HepG2 (cell line): ENCODE data around the gene BTN1A1. TPM values are rescaled to one million over a fixed set of nuclear protein-coding genes. Genes with fewer than 3 reads are reported as not detected.

Source experiments
- ATF2 ChIP-seq: sonication (generic); formaldehyde crosslinking; IDR thresholded peaks from 2 replicates; pipeline ENCODE4 v1.4.0; 2020; ENCODE audit warnings: missing genetic modification reagents
- CTCF ChIP-seq: sonication (generic); formaldehyde crosslinking; IDR thresholded peaks from 2 replicates; pipeline ENCODE4 v1.5.0; 2020; ENCODE audit warnings: mild to moderate bottlenecking, missing genetic modification reagents, moderate library complexity
- HDAC6 ChIP-seq: fragments of 200-600 bp; sonication (generic); IDR thresholded peaks from 2 replicates; pipeline ENCODE4 v1.7.0; 2017; ENCODE audit warnings: mild to moderate bottlenecking, antibody characterized with exemption, low read length, low read depth
- PRDM4 ChIP-seq: sonication (generic); formaldehyde crosslinking; IDR thresholded peaks from 2 replicates; pipeline ENCODE4 v1.9.0; 2021; ENCODE audit warnings: missing genetic modification reagents, borderline replicate concordance
- RAD51 ChIP-seq: fragments of 450-650 bp; IDR thresholded peaks from 2 replicates; pipeline ENCODE4 v1.6.1; 2016; ENCODE audit warnings: borderline replicate concordance
- RELA ChIP-seq: sonication (generic); formaldehyde crosslinking; IDR thresholded peaks from 2 replicates; pipeline ENCODE4 v1.4.0; 2020; ENCODE audit warnings: missing genetic modification reagents
- RNF2 ChIP-seq: fragments of 450-650 bp; conservative IDR thresholded peaks from 2 replicates; pipeline ENCODE4 v1.6.1; 2016; ENCODE audit warnings: low read depth
- SETDB1 ChIP-seq: sonication (generic); formaldehyde crosslinking; IDR thresholded peaks from 2 replicates; pipeline ENCODE4 v1.5.1; 2020; ENCODE audit warnings: missing genetic modification reagents, mild to moderate bottlenecking, borderline replicate concordance
- SNRNP70 ChIP-seq: fragments of 200-400 bp; formaldehyde crosslinking; IDR thresholded peaks from 2 replicates; pipeline ENCODE4 v1.6.1; 2017; ENCODE audit warnings: mild to moderate bottlenecking, low read depth, low read length, moderate library complexity
- THRA ChIP-seq: sonication (generic); formaldehyde crosslinking; IDR thresholded peaks from 2 replicates; pipeline ENCODE4 v1.4.0; 2020; ENCODE audit warnings: missing genetic modification reagents, borderline replicate concordance
- ZNF142 ChIP-seq: sonication (generic); formaldehyde crosslinking; IDR thresholded peaks from 2 replicates; pipeline ENCODE4 v1.4.0; 2020; ENCODE audit warnings: missing genetic modification reagents
- ZNF251 ChIP-seq: sonication (generic); formaldehyde crosslinking; IDR thresholded peaks from 2 replicates; pipeline ENCODE4 v1.9.0; 2021; ENCODE audit warnings: mild to moderate bottlenecking, missing genetic modification reagents
- ZNF296 ChIP-seq: sonication (generic); formaldehyde crosslinking; conservative IDR thresholded peaks from 2 replicates; pipeline ENCODE4 v1.5.0; 2020; ENCODE audit warnings: mild to moderate bottlenecking, missing genetic modification reagents
- ZNF468 ChIP-seq: sonication (generic); formaldehyde crosslinking; IDR thresholded peaks from 2 replicates; pipeline ENCODE4 v1.8.0; 2022; ENCODE audit warnings: mild to moderate bottlenecking, moderate library complexity, missing genetic modification reagents
- ZNF562 ChIP-seq: sonication (generic); formaldehyde crosslinking; IDR thresholded peaks from 2 replicates; pipeline ENCODE4 v1.8.0; 2022; ENCODE audit warnings: missing genetic modification reagents, borderline replicate concordance
- ZNF660 ChIP-seq: sonication (generic); formaldehyde crosslinking; IDR thresholded peaks from 2 replicates; pipeline ENCODE4 v1.5.1; 2020; ENCODE audit warnings: mild to moderate bottlenecking, low read depth, missing genetic modification reagents, borderline replicate concordance
- polyA plus RNA-seq, 8 experiments: library from polyadenylated mRNA; depleted of rRNA in 3 of 8; stranded (reverse) in 7 of 8; unstranded in 1 of 8; fragments of >200 nt; fragmentation: Illumina TruSeq in 4 of 8; extraction: Trizol in 4 of 8; gene quantifications; 2 replicates each; pipeline versions ENCODE4 v1.2.1 to v1.2.3, GENCODE V29; 2011 to 2016; ENCODE audit warnings: low read depth in 4 of 8, missing spikeins in 1 of 8, mixed read lengths in 1 of 8; ENCODE audit not compliant: insufficient read depth in 1 of 8
- total RNA-seq, 5 experiments: library from RNA; depleted of rRNA; stranded (reverse); fragments of >200 nt; fragmentation: Illumina TruSeq; extraction: Trizol; gene quantifications; 2 replicates each; pipeline ENCODE4 v1.2.3, GENCODE V29; 2016; ENCODE audit warnings: low read depth in 1 of 5

Gene BTN1A1
- total and polyA plus RNA-seq, 2 of the 13 experiments (the other 11 are each of a cell fraction or from before 2014, with no cell fraction given), result 0.04 TPM; not detected in 1

GRCh38 chr6:26550250-26550993 is 50.3 kb downstream of the BTN1A1 start (continued):
- TF ChIP-seq PRDM4 (CRISPR knock-in tag) (0 out of 2 replicates have a peak, but pooled peaks have one; percentile 50), ATF2 (CRISPR knock-in tag) (peak; percentile 50), CTCF (CRISPR knock-in tag) (peak; percentile 68), ZNF142 (CRISPR knock-in tag) (no peak), ZNF562 (CRISPR knock-in tag) (no peak), ZNF660 (CRISPR knock-in tag) (no peak), HDAC6 (no peak), RAD51 (no peak), SNRNP70 (no peak), RNF2 (no peak), RELA (CRISPR knock-in tag) (no peak), THRA (CRISPR knock-in tag) (peak; percentile 43; the same call in 1 of the 2 replicates), ZNF251 (CRISPR knock-in tag) (no peak), SETDB1 (CRISPR knock-in tag) (no peak), ZNF468 (CRISPR knock-in tag) (no peak), ZNF296 (no peak)
